HG03103 (cell line): ENCODE measurements around the gene MCC.

Source experiments
- ATAC-seq: cut with Tn5 transposase; IDR thresholded peaks from one replicate; pipeline ENCODE4 v1.9.1; 2021; ENCODE audit warnings: low read depth; ENCODE audit not compliant: unreplicated experiment

MCC gene

GRCh38 chr5:113255579-113256386, 232.5 kb downstream of the MCC start:
- ATAC-seq, result no peak

- ATAC-seq, result no peak
Observed at GRCh38 chr5:113255105-113255504, 233.1 kb downstream of the MCC start.

- ATAC-seq, result no peak
Observed at GRCh38 chr5:113253037-113253436, 235.2 kb downstream of the MCC start.

DNA sequence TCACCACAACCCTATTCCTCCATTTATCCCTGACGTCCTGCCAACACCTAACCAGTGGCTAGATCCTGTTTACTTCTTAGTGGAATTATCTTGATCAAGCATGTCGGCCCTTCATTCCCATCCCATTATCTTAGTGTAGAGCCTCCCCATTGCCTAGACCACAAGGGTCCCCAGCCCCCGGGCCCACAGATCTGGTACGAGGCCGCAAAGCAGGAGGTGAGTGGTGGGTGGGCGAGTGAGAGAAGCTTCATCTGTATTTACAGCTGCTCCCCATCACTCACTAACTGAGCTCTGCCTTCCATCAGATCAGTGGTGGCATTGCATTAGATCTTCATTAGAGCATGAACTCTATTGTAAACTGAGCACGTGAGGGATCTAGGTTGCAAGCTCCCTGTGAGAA, 236.2 kb downstream of the MCC start:
- no peak for ATAC-seq

DNA sequence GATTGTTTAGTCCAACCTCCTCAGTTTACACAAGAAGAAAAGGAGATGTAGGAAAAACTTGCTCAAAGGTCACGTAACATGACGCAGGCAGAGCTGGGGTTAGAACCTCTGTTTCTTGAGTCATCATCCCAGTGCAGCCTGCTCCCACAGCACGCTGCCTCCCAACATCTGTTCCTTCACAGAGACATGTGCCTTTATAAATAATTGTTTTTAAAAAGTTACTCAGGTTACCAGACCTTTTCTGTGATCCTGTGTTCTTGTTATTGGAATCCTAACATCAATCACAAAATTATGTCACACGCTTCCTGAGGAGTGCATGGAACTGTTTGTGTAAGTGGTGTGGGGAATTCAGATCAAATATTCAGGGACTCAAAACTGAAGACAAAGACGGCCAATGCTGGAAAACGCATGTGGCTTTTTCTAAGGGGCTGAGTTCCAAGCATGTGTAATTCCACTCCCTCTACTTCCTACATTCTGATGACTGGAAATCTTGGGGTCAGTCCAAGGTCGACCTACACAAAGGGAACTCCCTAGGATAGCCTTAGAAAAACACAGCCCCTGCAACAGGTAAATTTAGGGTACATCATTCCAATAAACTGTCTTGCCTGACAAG, 237.8 kb downstream of the MCC start:
- no peak for ATAC-seq

DNA sequence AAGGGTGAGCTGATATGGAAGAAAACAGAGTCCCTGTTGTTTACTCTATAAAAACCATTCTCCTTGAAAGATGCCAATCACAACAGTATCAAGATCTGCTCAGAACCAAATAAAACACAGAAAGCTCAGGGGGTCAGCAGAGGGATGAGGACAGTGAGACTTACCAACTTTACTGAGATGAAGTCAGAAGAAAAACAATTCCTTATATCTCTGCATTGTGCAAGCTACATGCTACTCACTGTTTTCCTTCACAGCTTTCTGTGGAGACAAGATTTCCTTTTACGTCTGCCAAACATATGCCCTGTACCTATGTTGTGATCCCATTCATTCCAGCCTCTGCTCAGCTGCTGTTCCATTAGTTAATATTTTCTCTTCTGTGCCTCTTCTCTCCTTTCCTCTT, 239.0 kb downstream of the MCC start:
- ATAC-seq, result no peak

DNA sequence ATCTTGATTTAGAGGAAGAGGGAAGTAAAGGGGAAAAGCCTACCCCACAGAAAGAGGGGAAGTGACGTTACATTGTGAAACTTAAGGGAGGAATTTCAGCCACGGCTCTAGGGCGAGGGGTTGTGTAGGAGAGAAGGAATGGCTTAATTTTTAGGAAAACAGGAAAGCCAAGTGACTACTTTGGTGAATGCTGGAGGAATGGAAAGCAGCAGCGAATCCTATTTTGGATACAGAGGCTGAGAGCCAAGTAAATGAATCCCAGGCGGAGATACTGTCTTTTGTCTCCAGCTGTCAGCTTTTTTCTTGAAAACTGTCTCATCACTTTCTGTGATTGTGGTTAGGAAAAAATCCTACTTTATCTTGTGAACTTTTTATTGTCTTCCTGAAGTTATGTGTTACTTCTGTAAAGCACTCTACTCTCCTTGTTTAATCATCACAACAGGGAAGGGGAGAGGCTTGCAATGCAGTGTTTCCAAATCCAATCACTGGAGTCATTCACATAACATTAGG, 241.8 kb downstream of the MCC start:
- no peak for ATAC-seq

DNA sequence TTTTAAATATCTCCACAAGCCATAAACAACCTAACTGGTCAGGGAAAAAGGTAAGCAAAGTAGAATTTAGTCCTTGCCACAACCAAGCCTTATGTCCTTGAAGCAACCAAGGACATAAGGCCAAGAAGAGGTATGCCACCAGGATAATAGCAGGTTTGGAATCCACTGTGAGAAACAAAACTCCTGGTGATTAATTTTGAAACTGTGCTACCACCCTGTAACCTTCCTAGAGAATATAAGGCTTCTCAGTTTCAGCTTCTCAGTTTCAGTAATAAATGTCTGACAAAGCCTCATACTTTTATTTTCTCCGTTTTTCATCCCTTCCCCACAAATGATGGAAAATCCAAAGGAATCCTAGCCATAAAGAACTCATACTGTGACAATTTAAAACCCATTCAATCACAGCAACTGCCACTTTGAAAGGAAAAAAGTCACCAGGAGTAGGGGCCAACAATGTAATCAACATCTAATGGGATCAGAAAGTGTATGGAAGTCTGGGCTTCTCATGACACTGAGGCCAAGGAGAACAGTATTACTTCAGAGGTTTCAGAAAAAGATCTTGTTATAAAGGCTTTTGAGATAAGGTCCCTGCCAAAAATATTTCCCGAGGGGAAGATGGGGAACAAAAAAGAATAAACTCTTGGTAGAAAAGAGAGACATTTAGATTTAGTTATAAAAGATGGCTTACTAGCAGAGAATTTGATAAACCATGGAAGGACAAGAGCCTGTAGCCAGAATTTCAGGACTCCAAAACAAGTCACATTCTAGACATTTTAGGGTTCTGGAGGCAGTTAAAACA, 242.6 kb downstream of the MCC start:
- no peak for ATAC-seq

- no peak for ATAC-seq
Observed at GRCh38 chr5:113244966-113245365, 243.3 kb downstream of the MCC start.

- ATAC-seq, result no peak
Observed at GRCh38 chr5:113243349-113243664, 244.9 kb downstream of the MCC start.

DNA sequence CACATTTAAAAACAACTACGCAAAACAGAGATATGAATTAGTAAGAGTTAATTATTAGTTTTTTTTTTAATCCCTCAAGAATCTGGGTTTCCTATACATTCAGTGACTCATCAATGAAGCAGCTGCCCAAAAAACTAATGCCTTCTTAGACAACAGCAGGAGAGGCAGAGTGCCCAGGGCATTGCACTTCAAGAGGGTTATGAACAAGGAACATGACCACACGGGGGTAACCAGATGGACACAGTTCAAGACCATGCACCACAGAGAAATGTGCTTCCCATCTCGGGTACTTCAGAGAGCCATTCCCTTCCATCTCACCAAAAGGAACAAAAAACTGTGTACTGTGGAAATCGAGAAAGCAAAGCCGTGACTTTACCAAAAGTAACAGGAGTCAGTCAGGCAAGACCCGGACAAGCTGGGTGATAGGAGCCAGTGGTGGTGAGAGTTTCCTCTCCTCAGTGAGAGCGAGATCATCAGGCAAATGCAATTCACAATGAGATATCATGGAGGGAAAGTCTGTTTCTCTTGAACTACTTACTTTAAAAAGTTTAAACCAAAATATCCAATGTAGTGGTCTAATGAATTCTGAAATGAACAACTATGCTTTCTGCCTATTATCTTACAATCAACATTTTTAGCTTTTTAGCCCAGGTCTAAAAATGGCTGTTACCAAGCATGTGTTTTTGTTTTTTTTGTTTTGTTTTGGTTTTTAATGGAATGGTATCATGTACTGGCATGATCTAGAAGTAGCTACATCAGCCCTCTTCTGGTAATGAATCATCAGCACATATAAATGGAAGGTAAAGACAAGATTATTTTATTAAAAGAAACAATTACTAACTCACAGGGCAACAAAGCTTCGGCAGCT, 245.5 kb downstream of the MCC start:
- ATAC-seq, result no peak

DNA sequence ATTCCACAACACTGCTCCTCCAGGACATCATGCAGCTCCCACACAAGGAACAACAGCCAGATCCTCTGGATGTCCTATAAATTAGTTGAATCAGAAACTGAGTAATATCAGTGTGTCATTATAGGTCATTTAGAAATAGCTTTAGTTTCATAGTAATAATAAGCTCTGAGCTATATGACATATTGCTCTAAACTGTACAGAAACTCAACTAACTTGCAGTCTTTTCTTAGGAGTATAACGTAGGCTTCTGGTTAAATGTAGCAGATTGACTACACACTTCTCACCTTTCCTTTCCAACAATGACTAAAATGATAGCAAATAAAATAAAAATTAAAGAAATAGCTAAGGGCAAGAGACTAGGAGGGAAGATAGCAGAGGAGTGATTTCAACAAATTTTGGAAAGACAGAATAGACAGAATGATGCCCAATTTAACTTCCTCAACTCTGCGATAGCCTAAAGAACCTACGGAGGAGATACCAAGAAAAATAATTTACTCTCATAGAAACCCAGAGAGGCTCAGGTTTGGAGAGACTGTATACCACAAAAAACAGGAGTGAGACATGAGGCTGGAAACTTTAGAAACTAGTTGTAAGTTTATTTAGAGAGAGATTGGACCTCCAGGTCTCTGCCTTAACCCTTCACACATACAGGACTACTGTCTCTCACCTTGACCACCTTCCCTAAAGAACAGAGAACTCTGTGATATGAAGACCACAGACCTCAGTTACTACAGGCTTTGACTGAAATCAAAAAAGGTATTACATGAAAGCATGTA, 247.1 kb downstream of the MCC start:
- no peak for ATAC-seq

DNA sequence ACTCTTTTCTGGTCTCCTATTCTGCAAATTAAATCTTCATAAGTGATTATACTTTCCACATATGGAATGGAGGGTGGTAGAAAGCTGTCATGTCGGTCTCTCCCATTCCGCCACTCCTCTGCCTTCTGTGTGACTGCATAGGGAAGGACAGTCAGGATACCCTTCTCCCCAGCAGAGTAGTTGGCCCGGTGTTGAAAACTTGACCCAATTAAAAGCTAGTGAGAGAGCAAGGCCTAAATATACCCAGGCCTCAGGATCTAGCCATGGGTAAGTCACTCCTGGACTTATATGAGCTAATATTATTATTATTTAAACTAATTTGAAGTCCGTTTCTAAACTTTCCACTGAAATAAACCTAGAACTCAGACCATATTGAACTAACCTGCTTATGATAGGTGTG, 248.2 kb downstream of the MCC start:
- ATAC-seq, result no peak

GRCh38 chr5:113237893-113238292, 250.4 kb downstream of the MCC start:
- ATAC-seq, result no peak

DNA sequence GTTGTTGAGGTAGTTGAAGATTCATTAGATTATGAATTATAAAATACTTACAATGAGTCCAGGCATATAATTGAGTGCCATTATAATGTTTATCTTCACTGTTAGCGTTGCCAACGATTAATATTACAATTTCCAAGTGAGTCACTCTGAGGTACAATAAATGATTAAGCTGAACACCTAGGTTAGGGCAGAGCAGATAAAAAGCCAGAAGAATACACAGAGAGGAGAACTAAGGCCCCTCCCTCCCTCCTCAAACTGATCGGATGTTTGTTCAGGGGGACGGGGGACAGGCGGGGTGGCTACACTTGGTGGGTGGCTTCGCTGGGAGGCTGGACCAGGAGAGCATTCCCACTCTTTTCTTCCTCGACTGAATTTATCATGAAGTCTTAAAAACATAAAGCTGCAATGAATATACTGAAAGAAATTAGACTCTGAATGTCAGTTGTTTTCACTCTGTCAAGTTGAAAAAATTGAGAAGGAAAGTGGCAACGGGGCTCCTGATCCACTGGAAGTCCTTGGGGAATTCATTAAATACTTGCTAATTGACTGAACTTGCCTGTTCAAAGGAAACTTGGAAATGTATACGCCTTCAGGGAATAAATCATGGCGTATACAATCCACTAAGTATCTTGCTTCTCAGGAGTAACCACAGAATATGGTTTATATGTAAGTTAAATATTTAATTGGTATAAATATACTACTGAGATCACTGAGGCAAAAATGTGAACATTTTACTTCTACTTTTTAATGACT, 251.5 kb downstream of the MCC start:
- no peak for ATAC-seq

DNA sequence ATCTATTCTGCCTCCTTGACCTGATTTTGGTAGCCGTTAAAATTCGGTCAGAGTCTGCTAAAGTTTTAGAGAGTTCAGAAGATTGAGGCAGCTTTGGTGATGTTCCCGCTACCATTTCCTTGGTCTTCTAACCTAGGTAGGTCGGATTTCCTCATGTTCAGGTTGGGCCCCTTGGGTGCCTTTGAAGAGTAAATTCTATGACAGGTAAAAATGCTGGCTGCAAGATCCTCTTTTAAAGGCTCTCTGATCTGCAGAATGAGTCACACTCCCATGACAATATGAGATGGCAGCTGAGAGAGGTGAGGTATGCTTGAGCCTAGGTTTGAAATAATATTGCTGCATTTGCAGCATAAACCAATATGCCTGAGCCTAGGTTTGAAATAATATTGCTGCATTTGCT, 252.4 kb downstream of the MCC start:
- ATAC-seq, result no peak

DNA sequence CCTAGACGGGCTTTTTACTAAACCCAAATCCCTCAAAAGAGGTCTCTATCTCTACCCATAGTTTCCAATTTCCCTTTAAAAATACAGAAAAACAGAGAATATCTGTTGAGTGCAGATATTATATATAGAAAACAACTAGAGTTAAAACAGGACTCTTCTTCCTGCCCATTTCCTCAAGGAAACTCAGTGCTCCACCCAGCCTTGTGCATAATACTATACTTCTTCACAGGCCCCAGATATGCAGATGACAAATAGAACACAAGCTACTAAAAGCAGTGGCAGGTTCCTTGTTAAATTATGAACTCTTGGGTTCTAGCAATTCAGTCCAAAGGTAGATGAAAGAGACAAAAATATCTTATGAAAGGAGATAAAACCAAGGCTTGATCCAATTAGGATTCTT, 253.7 kb downstream of the MCC start:
- no peak for ATAC-seq

DNA sequence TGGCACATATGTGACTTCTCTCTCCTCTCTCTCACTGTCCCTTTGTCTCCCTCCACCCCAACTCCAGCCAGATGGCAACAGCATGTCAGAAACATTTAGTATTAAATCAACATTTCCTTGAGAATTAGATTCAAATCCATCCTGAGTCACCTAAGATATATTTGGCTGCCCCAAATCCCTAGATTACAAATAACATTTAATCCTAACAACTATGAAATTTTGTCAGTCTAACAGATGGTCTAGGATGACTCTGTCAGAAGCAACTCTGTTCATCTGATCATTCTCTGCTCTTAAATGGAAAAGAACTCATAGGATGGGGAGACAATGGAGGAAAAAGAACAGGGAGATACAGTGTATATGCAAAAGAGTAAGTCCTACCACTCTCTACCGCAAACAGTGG, 254.6 kb downstream of the MCC start:
- no peak for ATAC-seq

- no peak for ATAC-seq
Observed at GRCh38 chr5:113232667-113233066, 255.6 kb downstream of the MCC start.
